8988T (cell line): ENCODE results near the gene EFNA5.
"Not testable (repeated sequence)": the region's sequence is repeated elsewhere in the genome, so short reads cannot be mapped to it uniquely, and the experiment has no call there.

Experiments used
- DNase-seq: peaks from one replicate; pipeline ENCODE4 v3.0.0; 2011

The EFNA5 gene

GRCh38 chr5:107449369-107449768 lies 221.4 kb downstream of the EFNA5 start:
- DNase-seq: no peak

- DNase-seq: no peak
These were observed 223.2 kb downstream of the EFNA5 start for GRCh38 chr5:107447587-107447986.

- DNase-seq: no peak
These were observed 223.8 kb downstream of the EFNA5 start for GRCh38 chr5:107446972-107447371.

- DNase-seq: no peak
These were observed 226.4 kb downstream of the EFNA5 start for GRCh38 chr5:107444300-107444699.

GRCh38 chr5:107443897-107444296 lies 226.8 kb downstream of the EFNA5 start:
- no peak for DNase-seq

GRCh38 chr5:107442452-107442851 lies 228.3 kb downstream of the EFNA5 start:
- DNase-seq: no peak

GRCh38 chr5:107439832-107440231 lies 230.9 kb downstream of the EFNA5 start:
- DNase-seq: no peak

- DNase-seq: no peak
These were observed 232.7 kb downstream of the EFNA5 start for GRCh38 chr5:107437986-107438510.

GRCh38 chr5:107437154-107437553 lies 233.6 kb downstream of the EFNA5 start:
- no peak for DNase-seq

- DNase-seq: no peak
These were observed 234.5 kb downstream of the EFNA5 start for GRCh38 chr5:107436201-107436600.

- no peak for DNase-seq
These were observed 235.7 kb downstream of the EFNA5 start for GRCh38 chr5:107435061-107435460.

GRCh38 chr5:107433646-107434045 lies 237.1 kb downstream of the EFNA5 start:
- not testable (repeated sequence) for DNase-seq

GRCh38 chr5:107431998-107432397 lies 238.7 kb downstream of the EFNA5 start:
- DNase-seq: no peak

GRCh38 chr5:107431536-107431935 lies 239.2 kb downstream of the EFNA5 start:
- DNase-seq: no peak

GRCh38 chr5:107430071-107430625 lies 240.6 kb downstream of the EFNA5 start:
- no peak for DNase-seq

- DNase-seq: no peak
These were observed 242.4 kb downstream of the EFNA5 start for GRCh38 chr5:107428303-107428813.

- no peak for DNase-seq
These were observed 243.9 kb downstream of the EFNA5 start for GRCh38 chr5:107426872-107427271.

- no peak for DNase-seq
These were observed 244.5 kb downstream of the EFNA5 start for GRCh38 chr5:107426209-107426608.

- peak; percentile 9 for DNase-seq
These were observed 245.2 kb downstream of the EFNA5 start for GRCh38 chr5:107425541-107426031.

GRCh38 chr5:107424491-107424890 lies 246.2 kb downstream of the EFNA5 start:
- no peak for DNase-seq

GRCh38 chr5:107422494-107422893 lies 248.2 kb downstream of the EFNA5 start:
- no peak for DNase-seq

- DNase-seq: no peak
These were observed 251.2 kb downstream of the EFNA5 start for GRCh38 chr5:107419498-107419897.

- no peak for DNase-seq
These were observed 251.8 kb downstream of the EFNA5 start for GRCh38 chr5:107418902-107419301.

GRCh38 chr5:107418071-107418470 lies 252.7 kb downstream of the EFNA5 start:
- no peak for DNase-seq

GRCh38 chr5:107415762-107416161 lies 255.0 kb downstream of the EFNA5 start:
- DNase-seq: no peak
